T-helper 2 cell (primary cell): Measurements from ENCODE around the gene IMPA2.

Experiments used
- DNase-seq, 5 experiments: peaks; one replicate each; pipeline versions ENCODE4 v3.0.0 to v3.0.0-alpha.2; 2012 to 2022

Gene IMPA2

GRCh38 chr18:12009581-12010140, 28.4 kb downstream of the IMPA2 start:
- no peak for DNase-seq

DNA sequence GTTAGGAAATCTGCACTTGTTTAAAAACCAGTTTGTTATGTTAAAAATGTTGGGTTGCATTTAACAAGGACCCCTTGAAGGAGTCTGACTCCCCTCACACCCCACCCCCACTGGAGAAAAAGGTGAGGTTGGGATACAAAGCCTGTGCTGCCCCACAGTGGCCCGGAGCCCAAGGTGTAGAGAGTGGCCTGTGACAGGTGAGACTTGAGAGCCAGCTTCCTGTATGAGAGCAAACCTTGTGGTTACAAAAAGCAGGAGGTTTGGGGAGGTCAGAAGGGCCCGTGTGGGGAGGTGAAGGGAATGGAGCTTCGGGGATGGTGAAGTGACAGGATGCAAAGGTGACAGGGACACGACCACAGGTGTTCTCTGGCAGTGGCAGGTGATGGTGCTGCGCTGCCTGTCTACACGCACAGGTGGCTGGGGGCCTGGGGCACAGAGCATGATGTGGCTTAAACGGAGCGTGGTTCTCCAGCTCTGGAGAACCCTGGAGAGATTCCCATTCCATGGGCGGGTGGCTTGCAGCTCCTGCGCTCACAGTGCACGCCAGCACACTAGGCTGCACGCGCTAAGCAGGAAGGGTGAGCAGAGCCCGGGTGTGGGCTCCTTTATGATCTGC, 29.0 kb downstream of the IMPA2 start:
- no peak for DNase-seq

- no peak for DNase-seq
Observed at GRCh38 chr18:12011199-12011956, 30.1 kb downstream of the IMPA2 start.

- no peak for DNase-seq
Observed at GRCh38 chr18:12011957-12012549, 30.7 kb downstream of the IMPA2 start.

- DNase-seq, result no peak
Observed at GRCh38 chr18:12012697-12013096, 31.4 kb downstream of the IMPA2 start.

DNA sequence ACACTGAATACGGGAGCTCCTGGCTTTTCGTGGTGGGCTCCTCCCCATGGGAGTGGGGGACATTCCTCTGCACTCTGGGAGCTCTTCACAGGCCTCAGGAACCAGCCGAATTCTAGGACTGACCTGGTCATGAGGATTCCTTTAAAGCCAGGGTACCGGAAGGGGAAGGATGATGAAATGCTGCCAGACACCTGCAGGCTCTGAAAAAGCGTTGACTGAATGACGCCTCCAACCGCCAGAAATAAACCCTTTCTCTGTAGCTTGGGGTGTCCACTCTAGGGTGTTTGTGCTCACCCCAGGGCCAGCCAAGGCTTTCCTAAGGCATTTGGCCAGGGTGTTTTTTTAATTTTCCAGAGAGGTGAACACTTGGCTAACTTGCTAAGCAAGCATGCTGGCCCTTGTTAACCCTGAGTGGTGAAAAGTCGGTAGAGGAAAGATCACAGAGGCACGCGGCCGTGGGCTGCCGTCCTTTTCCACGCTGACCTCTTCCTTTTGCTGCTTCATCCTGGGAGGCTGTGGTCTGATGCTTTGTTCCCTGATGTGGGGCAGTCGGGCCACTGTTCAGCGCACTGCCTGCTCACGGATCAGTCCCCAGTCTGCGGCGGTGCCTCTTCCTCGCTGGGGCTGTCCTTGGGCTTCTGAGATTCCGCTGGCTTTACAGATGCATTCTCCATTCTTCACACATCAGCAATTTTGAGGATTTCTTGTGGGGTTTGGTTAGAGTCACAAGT, 32.0 kb downstream of the IMPA2 start:
- no peak for DNase-seq

DNA sequence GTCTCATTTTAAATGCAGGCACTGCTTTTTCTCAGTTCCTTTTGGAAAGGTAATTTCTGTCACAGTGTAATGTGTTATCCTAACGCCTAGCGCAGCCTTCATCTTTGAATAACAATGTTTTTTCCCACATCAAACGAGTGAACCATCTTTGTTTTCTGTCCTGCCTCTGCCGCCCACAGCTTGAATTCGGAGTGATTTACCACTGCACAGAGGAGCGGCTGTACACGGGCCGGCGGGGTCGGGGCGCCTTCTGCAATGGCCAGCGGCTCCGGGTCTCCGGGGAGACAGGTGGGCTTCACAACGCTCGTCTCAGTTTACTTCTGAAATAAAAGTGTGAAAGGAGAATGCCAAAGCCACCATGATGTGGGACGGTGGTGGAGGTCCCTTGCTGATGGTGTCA, 32.8 kb downstream of the IMPA2 start:
- no peak for DNase-seq

GRCh38 chr18:12014521-12015415, 33.5 kb downstream of the IMPA2 start:
- DNase-seq, result no peak

DNA sequence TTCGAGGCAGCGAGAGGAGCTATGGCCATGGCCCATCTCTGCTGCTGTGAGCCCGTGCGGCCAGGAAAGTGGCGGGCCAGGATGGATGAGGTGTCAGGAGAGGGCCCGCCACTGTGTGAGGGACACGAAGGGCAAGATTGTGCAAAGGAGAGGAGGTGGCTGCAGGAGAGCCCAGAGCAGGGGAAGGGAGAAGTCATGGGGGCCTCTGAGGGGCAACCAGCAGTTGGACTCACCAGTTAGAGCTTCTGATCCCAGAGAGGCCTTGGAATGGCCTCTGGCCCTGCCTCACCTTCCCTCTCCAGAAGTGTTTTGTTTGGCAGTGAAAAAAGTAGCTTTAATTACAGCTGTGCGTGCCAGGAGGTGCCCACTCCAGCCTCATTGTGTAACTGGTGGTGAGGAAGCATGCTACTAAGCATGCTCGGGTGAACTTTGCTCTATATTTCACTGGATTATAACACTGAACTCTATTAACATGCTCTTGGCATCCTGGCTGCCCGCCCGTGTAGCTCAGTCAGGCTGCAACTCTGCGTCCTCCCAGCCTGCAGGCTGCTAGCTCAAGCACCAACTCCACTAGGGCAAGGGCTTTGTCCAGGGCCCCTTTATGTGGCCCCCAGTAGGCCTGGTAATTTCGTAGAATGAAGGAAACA, 34.2 kb downstream of the IMPA2 start:
- no peak for DNase-seq

DNA sequence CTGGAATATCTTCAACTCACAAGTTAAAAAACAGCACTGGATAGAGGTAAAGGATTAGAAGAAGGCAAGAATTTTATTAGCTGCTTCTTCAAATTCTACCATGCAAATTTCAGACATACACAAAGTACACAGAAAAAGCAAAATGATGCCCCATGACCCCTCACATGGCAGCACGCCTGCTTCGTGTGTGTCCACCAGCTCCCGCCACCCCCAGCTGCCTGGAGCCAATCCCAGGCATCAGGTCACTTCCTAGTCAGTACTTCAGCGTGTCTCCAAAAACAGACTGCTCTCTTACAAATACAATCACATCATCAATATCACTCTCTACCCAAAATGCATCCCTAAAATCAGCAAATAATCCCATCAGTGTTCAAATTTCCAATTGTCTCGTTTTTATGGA, 35.8 kb downstream of the IMPA2 start:
- DNase-seq, result no peak

GRCh38 chr18:12018861-12019260, 37.6 kb downstream of the IMPA2 start:
- DNase-seq, result no peak

- DNase-seq, result no peak
Observed at GRCh38 chr18:12021077-12021476, 39.8 kb downstream of the IMPA2 start.

DNA sequence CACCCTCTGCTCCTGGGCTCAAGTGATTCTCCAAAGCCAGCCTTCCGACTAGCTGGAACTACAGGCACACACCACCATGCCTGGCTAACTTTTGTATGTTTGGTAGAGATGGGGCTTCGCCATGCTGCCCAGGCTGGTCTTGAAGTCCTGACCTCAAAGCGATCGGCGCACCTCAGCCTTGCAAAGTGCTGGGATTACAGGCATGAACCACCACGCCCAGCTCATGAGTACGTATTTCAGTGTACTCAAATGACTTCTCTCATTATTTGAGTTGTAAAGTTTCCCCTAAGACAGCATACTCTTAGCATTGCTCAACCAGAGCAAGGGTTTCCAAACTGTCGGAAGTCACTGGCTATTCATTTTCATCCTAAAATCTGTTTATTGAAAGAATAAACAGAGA, 40.3 kb downstream of the IMPA2 start:
- DNase-seq, result no peak

GRCh38 chr18:12023375-12023774, 42.1 kb downstream of the IMPA2 start:
- DNase-seq, result no peak

GRCh38 chr18:12026562-12026961, 45.3 kb downstream of the IMPA2 start:
- DNase-seq, result no peak

- no peak for DNase-seq
Observed at GRCh38 chr18:12027046-12027445, 45.7 kb downstream of the IMPA2 start.

DNA sequence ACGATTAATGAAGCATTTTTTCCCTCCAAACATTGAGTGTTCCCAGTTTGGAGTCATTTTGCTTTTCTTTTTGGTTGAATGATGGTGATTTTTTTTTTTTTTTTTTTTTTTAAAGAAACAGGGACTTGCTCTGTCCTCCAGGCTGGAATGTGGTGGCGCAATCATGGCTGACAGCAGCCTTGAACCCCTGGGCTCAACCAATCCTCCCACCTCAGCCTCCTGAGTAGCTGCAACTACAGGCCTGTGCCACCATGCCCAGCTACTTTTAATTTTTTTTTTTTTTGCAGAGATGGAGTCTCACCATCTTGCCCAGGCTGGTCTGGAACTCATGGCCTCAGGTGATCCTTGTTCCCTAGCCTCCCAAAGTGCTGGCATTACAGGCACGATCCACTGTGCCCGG, 46.2 kb downstream of the IMPA2 start:
- DNase-seq, result no peak

DNA sequence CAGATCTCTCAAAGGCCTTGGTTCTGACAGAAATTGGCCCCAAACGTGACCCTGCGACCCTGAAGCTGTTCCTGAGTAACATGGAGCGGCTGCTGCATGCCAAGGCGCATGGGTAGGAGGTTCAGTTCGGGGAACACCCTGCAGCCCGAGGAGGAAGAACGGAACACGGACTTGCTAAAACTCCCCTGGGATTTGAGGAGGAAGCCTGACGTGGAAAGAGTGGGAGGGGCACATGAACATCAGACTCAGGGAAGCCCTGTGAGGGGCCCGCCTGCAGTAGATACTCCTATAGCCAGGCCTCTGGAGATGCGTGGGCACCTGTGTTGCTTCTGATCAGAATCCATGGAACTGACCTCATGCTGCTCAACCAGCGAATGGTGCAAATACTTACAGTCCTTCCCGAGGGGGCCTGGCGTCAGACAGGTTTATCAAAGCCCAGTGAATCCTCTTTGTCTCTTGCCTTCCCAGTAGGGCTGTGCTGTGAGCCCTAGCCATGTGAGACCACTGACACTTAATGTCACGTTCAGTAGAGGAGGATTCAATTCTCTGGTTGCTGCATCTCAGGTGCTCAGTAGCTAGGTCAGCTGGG, 46.8 kb downstream of the IMPA2 start:
- DNase-seq, result no peak

GRCh38 chr18:12028674-12029073, 47.4 kb downstream of the IMPA2 start:
- no peak for DNase-seq

DNA sequence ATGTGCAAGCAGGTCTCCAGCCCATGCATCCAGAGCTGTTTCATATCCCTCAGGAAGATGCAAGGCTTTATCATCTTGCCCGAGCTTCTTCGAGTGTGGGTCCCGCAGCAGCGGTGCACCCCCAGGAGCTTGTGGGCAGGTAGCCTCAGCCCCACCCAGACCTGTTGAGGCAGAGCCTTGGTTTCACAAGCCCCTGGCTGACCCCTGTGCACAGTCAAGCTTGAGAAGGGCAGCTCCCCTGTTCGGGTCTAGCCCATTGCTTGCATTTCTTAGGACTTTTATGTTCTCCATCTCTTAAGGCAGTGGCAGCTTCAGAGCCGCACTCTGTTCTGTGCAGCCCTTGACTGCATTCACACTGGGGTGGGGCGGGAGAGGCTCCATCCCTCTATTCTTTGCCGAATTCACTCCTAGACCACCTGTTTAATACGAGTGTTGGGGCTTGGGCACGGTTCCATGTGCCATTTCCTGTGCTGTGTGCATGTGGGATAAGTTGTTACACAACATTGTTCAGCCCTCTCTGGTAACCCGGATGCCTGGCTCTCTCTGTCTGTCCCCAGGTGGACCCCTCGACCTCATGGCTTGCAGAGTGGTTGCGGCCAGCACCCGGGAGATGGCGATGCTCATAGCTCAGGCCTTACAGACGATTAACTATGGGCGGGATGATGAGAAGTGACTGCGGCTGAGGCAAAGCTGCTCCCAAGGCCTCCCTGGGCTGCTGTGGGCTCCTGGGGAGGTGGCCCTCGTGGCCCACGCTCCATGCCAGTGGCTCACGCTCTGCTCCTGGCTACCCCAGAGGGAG, 48.7 kb downstream of the IMPA2 start:
- no peak for DNase-seq
